D721Med (cell line): Measurements from ENCODE around the gene LMF1.

Experiments
- DNase-seq: peaks from one replicate; pipeline ENCODE4 v3.0.0; 2011; ENCODE audit warnings: low spot score; ENCODE audit not compliant: insufficient read length
- FAIRE-seq: peaks from 2 replicates; lab custom pipeline; 2011; peaks lifted over from hg19 to GRCh38; lab: Jason Lieb, UNC
- TF ChIP-seq, protein P1 (sequence below): IDR thresholded peaks from 2 replicates; pipeline ENCODE4 v1.5.1; 2012; ENCODE audit warnings: mild to moderate bottlenecking, control low read depth; ENCODE audit not compliant: insufficient read depth; ENCODE audit errors: missing control alignments

Gene LMF1

DNA sequence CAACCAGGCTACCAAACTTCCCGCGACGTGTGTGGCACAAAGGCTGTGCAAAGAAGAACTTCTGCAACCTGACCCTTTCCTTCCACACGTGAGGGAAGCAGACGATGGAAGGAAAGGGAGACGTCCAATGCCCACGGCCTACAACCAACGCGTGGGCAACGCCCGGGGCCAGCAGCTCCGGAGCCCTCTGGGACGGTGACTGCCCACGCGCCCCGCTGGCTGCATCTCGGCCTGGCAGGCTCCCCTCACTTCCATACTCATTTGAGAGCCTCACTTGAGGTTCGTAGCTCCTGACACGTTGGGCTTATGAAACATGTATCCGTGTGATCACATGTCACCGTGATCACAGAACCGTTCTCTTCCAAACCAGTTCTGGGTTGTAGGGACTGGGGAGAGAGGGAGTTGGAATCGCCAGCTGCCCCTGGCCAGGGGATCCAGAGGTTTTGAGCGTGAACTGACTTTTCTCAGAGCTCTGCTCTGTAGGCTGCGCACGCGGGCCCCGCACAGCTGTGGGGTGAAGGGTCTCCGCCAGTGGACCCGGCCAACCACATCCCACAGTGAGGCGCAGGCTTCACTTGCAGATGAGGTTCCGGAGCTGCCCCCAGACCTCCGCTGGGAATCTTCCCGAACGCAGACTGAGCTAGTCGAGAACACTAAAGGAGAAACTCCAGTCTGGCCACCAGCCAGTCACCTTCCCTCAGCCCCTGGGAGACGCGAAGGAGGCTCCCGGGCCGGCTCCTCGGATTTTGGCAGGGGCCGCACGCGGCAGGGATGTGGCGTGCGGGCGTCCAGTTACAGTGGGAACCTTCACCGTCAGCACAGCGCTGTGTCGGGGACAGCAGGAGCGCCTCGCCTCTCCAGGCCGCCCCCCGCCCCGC is 1.0 kb downstream of the LMF1 start:
- TF ChIP-seq, protein P1, sequence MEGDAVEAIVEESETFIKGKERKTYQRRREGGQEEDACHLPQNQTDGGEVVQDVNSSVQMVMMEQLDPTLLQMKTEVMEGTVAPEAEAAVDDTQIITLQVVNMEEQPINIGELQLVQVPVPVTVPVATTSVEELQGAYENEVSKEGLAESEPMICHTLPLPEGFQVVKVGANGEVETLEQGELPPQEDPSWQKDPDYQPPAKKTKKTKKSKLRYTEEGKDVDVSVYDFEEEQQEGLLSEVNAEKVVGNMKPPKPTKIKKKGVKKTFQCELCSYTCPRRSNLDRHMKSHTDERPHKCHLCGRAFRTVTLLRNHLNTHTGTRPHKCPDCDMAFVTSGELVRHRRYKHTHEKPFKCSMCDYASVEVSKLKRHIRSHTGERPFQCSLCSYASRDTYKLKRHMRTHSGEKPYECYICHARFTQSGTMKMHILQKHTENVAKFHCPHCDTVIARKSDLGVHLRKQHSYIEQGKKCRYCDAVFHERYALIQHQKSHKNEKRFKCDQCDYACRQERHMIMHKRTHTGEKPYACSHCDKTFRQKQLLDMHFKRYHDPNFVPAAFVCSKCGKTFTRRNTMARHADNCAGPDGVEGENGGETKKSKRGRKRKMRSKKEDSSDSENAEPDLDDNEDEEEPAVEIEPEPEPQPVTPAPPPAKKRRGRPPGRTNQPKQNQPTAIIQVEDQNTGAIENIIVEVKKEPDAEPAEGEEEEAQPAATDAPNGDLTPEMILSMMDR: no peak
- FAIRE-seq: no peak
- DNase-seq: no peak

DNA sequence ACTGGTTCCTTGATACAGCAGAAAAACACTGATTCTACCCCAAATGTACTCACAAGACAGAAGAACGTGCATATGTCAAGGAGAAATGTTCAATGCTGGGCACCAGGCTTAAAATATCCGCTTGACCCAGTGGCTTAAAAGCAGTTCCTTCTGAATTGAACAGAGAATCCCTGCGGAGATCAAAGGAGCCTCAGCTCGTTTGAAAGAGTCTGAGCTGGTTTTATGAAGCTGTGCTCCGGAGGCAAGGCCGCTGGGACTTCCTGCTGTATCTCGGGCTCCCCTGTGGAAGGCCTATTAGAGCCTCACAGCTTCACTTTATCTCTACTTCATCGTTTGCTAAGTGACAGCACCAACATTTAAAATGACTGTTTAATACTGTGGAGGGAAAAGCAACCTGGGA is 2.2 kb downstream of the LMF1 start:
- DNase-seq (no peak), FAIRE-seq (no peak)
- TF ChIP-seq, protein P1: no peak

DNA sequence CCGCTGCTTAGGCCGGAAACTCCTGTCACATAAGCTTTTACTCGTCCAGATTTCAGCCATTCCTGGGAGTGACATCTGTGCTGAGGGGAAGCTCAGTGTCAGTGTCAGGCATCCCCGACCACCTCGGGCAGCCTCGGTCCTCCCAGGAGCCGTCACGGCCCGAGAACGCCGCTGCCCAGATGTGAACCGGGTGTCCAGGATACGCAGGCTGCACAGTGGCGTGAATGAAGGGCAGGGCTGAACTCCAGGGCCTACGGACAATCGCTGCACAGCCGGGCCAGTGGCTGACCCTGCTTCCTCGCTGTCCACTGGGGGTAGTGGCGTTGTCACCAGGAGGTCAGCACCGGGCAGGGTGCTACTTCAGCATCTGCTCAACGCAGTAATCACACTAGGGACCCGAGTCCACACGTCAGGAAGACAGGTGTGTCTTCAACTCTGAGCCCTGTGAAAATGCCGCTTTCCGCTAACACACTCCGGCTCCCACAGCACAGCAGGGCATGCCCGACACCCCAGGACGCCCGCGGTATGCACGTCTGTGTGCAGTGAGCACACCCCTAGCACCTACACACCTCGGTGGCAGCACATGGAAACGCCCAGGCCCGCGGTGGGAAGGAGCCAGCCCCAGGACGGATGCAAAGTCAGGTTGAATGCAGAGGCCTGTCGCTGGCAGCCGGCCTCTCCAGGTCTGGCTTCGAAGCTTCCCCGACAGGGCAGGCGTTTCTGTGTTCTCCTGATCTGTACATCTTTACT is 3.1 kb downstream of the LMF1 start:
- DNase-seq: no peak
- TF ChIP-seq, protein P1: no peak
- FAIRE-seq: no peak

DNA sequence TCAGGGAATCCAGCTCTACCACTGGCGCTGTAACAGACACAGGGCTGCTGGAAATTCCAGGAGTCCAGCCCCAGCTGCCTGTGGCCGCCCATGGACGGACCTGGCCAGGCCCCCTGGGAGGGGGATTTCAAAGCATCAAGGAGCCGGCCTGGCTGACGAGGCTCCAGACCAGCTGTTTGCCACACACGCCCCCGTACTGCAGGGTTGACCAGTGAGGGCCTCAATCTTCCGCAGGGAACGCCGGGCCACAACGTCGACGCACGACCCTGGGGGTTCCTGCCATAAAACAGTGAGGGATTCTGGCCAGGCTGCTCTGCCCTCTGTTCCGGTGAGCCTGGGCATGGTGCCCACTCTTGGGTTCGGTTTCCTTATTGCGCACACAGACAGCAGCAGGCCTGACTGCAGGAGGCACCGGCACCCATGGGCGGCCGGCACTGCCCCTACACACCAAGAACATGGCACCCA is 3.7 kb downstream of the LMF1 start:
- FAIRE-seq (no peak), DNase-seq (no peak)
- TF ChIP-seq, protein P1: no peak

DNA sequence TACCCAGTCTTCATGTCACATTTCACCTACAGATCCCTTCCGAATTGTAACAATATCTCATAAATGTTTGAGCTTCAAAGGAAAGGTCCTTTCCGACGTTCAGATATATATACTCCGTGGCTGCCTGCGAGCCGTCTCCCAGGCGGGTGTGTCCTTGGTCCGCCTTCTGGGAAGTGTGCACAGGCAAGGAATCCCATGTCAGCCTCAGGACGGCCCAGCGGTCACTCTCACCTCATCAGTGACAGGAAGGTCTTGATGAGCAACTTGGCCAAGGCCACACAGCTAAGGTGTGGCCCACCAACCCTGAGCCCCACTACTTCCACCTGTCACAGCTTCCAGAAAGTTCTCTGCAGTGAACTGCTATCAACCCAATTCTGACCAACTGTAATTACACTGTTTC is 4.3 kb downstream of the LMF1 start:
- TF ChIP-seq, protein P1: no peak
- no peak for FAIRE-seq
- DNase-seq: no peak

DNA sequence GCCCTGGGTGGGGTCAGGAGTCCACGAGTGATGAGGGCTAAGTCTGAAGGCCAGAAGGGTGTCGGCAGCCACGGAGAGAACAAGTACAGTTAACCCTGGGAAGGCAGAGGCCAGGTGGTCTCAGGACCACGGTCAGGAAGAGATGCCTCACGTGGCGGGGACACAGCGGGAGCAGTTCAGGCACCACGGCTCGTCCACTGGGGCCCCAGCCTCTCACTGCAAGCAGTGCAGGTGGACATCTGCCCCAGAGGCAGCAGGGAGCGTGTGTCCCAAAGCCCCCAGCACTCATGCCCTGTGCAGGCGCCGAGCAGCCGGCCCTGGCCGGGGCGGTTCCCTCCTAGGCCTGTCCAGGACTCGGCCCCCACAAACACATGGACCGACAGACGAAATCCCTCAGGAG is 4.7 kb downstream of the LMF1 start:
- DNase-seq (no peak), FAIRE-seq (no peak)
- TF ChIP-seq, protein P1: no peak
